ENCODE measurements around the gene GALNT16.

GALNT16 gene

DNA sequence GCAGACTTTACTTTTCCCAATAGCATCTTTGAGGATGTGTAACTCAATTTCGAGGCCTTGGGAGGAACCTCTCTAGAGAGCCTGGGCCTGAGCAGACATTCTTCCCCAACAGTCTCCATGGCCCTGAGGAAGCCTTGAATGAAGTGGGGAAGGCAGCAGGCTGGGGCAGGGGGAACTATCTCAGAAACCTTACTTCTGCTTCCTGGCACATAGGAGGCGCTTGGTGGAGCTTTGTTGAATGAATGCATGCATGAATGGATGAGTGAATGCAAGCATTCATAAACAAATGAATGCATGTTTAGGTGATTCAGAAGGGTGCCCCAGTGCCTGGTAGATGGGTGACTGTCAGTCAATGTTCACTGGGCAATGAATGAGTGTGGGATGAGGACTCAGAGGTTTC is 58.3 kb downstream of the GALNT16 start:
- no peak for DNase-seq

DNA sequence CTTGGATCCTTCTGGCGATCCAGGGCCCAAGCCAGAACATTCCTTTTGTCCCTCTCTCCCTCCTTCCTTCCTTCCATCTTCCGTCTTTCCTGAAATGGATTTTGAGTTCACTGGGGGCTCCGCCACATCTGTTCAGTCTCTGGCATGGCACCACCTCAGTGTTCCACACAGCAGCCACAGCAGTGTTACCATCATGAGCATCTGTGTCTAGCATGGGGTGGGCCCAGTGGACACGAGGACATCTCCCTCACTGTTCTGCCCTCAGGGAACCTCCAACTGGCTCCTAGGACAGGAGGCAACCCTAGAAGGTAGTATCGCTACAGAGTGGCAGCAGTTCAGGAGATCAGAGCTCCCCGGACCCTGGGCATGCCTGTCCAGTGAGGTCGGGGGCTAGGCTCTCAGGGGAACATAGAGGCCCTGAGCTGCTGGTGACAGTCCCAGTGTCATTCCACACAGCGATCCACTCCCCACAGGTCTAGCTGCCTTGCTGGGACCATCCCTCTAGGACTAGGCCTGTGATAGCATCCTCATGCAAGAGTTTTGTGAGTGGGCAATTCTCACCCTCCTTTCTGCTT is 59.0 kb downstream of the GALNT16 start:
- no peak for DNase-seq

DNA sequence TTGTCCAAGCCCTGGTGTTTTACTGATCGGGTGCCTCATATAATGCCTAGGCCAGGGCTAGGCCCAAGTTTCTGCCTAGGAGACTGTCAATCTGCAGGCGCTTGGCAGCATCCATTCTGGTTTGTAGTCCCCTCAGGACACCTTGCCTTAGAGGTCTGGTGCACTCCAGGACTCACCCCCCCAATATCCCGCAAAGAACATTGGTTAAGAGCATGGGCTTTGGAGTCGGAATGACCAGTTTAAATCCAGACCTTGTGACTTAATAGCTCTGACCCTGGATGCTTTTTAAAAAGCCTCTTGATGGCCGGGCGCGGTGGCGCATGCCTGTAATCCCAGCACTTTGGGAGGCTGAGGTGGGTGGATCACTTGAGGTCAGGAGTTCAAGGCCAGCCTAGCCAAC is 60.0 kb downstream of the GALNT16 start:
- no peak for DNase-seq

DNA sequence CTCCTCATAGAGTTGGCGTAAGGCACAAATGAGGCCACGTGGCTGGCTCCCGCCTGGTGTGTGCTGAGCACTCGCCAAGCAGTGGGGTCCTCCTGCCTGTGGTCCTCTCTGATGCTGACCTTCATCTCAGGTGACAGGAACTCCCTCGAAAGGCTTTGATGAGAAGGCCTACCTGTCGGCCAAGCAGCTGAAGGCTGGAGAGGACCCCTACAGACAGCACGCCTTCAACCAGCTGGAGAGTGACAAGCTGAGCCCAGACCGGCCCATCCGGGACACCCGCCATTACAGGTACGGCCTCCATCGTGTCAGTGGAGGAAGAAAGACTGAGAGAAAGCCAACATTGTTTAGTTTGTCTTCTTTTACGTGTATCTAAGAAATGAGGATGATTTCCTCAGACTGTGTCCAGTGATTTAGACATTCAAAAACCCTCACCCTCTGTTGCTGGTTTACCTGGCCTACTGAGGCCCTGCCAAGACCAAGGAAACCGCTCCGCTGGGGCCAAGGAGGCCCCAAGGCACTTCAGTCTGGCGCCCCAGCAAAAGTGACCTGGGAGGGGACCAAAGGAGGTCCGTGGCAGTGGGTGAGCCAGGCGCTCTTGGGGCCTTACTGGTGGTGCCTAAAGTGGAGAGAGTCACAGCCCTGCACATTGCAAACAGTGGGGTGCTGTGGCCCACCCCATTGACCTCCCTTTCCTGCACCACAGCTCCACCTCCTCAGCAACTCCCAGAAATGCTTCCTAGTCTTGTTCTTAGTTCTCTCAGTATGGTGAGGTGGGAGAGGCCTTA is 60.8 kb downstream of the GALNT16 start:
- no peak for DNase-seq

DNA sequence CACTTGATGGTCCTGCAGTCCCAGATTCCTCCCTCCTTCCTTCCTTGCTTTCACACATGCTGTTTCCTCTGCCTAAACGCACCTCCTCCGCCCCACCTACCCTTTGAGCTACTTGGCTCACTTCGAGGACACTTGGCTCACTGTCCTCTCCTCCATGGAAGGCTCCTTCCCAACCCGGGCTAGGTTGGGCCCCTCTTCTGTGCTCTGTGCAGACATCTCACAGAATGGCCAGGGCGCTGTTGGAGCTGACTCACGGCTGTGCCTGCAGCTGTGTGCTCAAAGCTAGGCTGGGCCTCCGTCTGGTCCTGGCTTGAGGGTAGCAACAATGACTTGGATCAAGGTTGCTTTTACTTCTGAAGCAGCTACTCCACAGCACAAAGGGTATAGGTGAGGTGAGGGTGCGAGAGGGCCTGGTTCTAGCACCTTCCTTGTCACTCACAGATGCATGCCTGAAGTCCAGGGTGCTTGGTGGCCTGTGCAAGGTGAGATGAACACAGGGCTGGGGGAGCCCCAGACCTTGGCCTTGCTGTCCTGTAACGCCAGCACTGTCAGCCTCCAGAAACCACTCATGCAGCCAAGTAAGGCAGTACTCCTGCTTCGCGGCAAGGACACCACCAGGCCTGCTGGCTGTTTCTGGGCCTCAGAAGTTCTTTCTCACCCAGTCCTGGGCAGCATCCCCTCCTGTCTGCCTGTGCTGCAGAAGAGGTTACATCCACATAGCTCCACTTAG is 61.8 kb downstream of the GALNT16 start:
- DNase-seq = no peak

DNA sequence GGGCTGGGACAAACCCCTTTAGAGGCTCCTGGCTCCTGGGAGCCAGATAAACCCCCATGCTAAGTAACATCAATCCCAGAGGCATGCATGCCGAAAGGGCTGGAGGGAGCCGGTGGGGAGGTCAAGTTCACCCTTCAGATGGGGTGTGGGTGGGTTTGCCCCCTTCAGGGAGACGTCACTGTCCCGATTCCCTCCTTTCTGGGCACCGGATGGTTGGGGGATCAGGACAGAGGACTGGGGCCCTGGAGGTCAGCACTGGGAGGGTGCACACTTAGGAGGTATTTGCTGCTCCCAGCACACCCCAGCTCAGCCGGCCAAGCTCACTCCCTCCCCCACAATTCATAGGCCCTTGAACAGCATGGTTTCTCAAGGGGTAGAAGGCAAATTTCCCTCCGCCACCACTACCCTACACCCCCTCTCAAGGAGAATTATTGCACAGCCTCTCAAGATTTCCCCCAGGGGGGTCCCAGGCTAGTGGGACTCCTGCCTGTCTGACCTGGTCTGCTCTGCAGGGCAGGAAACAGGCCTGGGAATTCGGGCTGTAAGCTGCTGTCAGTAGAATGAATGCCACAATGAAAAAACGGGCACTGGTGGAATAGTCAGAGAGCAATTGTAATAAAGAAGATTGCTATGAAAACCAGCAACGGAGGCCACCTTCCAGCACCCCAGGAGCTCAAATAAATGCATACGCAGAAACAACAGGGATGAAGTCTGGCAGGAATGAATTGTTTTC is 63.5 kb downstream of the GALNT16 start:
- no peak for DNase-seq

DNA sequence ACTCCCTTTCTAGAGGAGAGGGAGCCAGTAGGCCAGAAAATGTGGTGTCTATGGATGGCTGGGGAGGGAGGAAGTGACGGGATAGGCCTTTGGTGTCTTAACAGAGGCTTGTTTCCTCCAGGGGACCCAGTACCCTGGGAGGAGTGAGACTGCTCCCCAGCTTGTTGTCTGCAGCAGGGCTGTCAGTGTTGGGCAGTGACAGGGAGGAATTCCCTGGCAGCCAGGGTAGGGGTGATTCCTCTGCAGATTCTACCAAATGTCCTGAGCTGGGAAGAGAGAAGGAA is 64.0 kb downstream of the GALNT16 start:
- no peak for DNase-seq

DNA sequence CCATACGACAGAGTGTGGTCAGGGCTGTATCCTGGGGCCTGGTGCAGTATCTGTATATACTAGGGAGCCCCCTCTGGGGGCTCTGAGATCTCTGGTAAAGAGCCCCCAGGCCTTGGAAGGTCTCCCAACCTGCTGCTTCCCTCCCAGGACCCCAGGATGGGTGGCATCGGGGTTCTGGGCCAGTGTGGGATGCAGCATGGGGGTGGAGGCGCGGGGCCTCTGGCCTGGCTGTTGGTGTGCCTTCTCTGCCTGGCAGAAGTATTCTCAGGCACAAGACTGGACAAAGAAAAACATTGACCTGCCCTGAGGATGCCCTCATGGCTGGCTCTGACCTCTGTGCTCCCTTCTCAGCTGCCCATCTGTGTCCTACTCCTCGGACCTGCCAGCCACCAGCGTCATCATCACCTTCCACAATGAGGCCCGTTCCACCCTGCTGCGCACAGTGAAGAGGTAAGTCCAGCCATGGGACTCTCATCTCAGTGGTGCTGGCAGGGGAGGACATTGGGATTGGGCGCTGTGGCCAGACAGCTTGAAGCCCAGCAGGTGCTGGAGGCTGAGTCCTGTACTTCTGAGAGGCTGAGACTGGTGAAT is 64.5 kb downstream of the GALNT16 start:
- DNase-seq = no peak

DNA sequence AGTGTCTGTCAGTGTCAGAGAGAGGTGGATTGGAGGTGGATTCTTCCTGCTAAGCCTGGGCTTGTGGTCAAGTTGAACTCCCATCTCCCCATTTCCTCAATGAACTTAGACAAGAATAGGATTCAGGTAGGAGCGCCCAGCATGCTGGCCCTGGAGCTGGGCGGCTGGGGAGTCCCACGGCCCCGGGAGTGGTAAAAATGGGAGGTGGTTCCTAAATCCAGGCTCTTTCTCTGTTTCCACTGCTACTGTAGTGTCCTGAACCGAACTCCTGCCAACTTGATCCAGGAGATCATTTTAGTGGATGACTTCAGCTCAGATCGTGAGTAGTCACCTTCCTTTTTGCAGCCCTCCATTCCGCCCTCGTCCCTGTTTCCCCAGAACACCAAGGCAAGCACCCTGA is 65.1 kb downstream of the GALNT16 start:
- DNase-seq = no peak

DNA sequence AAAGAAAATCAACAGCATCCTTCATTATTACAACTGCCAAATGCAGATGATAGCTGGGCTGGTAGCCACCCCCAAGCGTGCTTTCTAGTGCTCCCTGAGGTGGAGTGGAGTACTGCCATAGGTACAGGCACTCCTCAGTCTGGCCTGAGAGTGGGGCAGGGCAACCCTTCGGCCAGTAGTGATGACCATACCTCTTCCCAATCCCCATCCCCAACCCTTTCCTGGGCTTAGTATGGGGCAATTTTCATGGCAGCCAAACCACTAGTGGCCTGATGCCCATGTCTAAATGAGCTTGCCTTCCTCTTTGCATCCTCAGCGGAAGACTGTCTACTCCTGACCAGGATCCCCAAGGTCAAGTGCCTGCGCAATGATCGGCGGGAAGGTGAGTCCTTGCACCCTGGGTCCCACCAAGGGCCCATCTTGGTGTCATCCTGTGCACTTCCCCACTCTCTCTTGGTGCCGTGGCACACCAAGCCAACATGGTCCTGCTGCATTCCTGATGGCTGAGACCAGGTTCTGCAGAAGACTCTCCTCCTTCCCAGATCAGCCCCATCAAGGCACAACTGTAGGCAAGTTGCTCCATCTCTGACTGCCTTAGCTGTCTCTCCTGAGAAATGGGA is 65.8 kb downstream of the GALNT16 start:
- DNase-seq = no peak

DNA sequence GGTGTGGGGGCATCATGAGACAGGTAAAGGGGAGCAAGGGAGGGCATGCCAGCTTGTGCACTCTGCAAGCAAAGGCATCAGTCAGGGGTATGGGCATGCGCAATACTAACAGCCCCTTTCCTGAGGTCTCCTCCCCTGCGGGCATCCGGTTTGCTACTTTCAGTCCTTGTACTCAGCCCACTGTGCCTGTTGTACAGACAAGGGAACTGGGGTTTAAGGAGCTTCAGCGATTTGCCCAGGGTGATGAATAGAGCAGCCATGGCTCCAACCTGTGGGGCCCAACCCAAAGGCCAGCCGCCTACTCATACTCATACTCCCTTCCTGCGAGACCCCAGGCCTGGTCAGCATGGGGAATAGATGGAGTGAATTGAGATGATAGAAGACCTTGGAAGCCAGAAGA is 66.7 kb downstream of the GALNT16 start:
- DNase-seq = no peak

DNA sequence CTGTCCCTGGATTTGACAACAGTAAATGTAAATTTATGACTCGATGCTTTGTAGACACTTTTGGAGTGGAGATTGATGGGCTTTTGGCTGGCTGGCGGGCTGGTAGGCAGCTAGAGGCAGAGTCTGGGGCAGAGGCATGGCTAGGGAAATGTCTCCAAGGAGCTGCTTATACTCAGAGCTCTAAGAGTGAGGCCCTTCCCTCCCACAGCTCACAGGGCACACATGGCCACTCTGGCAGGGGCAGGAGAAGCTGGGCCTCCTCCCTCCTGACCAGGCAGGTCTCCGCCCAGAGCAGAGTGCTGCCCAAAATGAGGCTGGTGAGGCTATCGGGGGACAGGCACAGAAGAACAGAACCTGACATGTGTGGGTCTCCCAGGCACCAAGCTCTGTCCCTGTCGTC is 67.5 kb downstream of the GALNT16 start:
- no peak for DNase-seq

DNA sequence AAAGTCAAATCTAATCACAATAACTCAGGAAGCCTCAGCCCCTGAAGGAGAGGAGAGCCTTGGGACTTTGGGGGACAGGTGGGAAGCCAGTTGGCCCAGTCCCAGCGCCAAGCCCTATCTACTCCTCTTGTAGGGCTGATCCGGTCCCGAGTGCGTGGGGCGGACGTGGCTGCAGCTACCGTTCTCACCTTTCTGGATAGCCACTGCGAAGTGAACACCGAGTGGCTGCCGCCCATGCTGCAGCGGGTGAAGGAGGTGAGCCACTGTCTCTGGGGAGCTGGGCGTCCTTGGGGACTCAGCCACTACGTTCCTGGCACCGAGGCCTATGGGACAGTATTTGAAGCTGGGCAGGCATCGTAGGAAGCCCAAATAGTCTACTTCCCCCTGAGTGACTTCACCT is 68.4 kb downstream of the GALNT16 start:
- no peak for DNase-seq

DNA sequence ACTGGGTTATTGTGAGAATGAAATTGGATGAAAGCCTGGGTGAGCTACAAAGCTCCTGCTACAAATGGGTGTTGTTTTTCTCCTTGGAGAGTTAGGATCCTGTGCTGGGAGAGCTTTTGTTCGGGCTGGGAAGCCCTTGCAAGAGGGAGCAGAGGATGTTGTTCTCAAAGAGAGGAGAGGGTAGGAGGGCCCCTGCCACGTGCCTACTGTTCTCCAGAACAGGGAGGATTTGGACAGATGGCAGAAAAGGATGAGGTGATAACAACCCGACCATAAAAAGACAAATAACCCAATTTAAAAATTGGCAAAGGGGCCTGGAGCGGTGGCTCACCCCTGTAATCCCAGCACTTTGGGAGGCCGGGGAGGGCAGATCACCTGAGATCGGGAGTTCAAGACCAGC is 68.8 kb downstream of the GALNT16 start:
- DNase-seq = no peak

DNA sequence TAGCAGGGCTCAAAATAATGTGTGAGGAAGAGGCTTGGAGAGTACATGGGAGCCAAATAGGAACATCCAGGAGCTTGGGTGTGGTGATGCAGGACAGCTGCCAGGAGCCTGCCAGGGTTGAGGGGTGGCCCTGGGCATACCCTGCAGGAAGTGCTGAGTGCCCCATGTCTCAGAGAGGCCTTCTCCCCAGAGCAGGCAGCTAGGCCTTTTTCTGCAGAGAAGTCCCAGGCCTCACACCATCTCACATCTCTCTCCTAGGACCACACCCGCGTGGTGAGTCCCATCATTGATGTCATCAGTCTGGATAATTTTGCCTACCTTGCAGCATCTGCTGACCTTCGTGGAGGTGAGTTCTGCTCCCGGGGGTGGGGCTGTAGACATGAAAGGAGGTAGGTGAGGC is 71.2 kb downstream of the GALNT16 start:
- no peak for DNase-seq

DNA sequence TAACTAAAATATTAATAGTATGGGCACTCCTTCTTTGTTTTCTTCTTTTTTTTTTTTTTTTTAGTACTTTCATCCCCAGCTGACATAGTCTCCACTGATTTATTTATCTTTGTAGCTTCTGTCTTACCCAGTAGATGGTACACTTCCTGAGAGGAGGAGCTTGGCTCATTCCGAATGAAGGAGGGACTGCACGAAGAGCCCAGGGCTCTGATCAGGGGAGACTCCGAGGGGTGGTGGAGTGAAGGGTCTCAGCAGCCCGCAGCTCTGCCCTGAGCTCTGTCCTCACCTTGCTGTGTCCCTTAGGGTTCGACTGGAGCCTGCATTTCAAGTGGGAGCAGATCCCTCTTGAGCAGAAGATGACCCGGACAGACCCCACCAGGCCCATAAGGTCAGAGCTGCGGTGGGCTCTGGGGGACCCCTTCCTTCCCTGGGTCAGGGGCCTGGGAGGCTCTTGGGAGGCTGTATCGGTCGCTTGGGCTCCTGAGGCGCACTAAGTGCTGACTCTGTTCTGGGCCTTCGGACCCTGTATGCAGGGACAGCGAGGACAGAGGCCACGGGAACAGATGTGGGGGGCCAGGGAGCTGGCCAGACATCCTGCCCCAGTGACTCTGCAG is 72.9 kb downstream of the GALNT16 start:
- no peak for DNase-seq

DNA sequence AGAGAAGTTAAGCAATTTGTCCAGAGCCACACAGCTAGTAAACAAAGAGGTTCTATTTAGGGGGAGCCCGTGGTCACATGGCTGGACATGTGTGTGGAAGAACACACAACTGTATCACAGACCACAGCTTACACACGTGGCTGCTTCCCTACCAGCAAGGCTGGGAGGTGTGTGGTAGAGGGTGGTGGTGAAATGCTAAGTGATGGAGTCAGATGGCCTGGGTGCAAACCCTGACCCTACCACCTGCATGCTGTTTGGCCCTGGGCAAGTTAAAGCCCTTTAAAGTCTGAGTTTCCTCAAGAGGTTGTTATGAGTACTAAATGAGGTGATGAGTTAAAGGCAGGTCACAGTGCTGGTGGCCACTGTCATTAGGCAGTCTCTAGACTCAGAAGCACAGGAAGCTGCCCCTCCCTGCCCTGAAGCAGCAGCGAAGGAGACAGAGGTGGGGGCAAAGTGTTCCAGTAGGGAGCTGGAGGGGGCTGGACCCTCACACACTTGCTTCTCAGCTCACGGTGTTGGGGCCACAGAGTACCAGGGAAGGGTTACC is 73.9 kb downstream of the GALNT16 start:
- DNase-seq = no peak

DNA sequence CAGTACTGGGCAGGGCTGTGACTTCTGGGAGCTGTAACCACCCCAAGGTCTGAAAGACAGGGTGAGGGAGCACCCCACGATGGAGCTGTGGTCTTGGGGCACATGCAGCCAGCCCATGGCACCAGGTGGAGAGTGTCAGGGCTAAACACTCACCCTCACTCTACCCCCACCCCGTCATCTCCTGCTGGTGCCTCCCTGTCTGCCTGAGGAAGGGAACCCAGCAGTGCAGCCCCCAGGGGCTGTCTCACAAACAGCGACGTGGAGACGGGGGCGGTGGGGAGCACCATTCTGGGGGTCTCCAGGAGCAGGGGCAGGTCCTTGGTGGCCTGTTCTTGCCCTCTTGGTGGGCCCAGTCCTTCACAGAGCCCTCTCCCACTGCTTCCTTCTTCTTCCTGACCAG is 74.6 kb downstream of the GALNT16 start:
- no peak for DNase-seq

DNA sequence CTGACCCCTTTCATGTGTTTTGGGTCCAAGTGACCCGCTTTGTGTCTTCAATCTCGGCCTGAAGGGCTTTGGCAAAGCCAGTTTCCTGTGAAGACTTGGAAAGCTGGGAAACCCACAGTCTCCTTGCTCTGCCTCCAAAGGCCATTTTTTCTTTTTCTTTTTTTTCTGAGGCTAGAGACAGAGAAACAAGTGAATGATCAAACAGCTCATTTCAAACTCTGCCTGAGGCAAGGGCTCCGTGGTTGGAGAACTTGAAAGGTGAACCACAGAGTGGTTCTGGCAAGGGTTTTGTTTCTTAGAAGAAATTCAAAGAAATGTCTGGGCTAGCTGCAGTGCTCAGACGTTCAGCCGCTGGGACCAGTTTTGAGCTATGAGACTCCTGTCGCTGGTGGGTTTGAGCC is 75.4 kb downstream of the GALNT16 start:
- DNase-seq = no peak

DNA sequence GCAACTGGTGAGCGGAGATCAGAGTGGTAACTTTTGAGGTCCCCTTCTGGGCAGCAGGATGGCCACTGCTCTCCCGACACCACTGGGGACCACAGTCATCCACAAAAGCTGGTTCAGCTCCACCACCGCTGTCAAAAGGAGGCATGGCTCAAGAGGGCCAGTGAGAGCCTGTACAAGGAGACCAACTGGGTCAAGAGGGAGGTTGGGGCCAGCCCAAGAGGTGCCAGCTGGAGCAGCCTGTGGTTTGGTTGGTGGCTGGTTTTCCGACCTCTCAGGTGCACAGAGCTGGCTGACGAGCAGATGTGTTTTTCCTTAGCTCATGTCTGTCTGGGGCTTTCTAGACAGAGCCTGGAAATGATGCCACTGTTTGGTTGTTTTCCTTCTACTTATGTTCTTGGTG is 78.0 kb downstream of the GALNT16 start:
- no peak for DNase-seq

DNA sequence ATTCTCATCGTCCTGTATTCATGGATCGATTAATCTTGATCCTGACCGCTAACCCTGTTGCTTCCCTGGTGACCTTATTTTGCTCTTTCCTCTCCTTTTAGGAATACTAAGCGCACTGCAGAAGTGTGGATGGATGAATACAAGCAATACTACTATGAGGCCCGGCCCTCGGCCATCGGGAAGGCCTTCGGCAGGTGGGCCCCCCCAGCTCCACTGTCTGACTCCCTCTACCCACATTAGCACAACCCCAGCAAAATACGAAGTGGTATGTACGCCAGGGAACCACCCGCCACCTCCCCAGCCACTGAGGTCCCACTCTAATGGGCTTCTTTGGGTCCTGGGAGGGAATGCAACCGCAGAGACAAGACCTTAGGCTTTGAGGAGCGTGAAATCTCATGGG is 79.5 kb downstream of the GALNT16 start:
- no peak for DNase-seq

DNA sequence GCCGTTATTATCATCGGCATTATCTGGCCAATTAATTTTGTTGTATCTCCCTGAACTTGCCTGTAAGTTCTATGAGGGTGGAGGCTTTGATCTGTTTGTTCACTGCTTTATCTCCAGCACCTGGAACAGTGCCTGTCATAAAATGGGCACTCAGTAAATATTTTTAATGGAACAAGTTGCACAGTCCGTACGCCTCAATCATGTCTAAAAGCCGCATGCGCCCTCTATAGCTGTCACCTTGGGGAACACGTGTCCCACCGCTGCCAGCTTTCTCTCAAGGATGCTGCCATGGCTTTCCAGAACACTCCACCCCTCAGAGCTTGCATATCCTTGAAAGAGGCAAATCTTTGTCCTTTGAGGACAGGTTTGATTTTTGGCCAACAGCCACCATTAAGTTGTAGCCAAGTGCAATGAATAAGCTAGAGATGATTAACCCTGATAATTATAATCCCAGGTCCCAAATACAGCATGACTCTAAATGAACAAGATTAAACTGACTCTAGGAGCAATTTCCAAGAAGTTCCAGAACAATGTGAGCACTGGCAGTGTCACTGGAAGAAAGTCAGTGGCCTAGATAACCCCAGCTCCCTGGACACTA is 83.1 kb downstream of the GALNT16 start:
- DNase-seq = no peak

Measured in GF-D8 (cell line).